Measurements from ENCODE around the gene MIP.

- no peak for TF ChIP-seq CTCF (IDR thresholded peaks at IDR 0.05)
- TF ChIP-seq POLR2A (IDR thresholded peaks at IDR 0.05): no peak
These were observed 32.2 kb upstream of the MIP start for GRCh38 chr12:56486694-56487093.
